DND-41 (cell line): Measurements from ENCODE around the gene RNF130.

Source experiments
- ATAC-seq: fragments of 200-7000 bp; cut with Tn5 transposase; 3 replicates; pipeline ENCODE4 v1.9.1; 2021; ENCODE audit warnings: low read depth; ENCODE audit not compliant: insufficient read depth
- DNase-seq: peaks from one replicate; pipeline ENCODE4 v3.0.0-alpha.2; 2020
- H2AFZ ChIP-seq: 2 replicates; pipeline ENCODE4 v1.6.0; 2012; ENCODE audit warnings: low read depth, low read length
- H3K27ac ChIP-seq: 2 replicates; pipeline ENCODE4 v1.5.1; 2012; ENCODE audit warnings: low read length, inconsistent platforms
- H3K27me3 ChIP-seq: fragments of 200-600 bp; sonication (generic); 2 replicates; pipeline ENCODE4 v1.6.0; 2012; ENCODE audit warnings: low read length, mild to moderate bottlenecking, inconsistent platforms; ENCODE audit not compliant: insufficient read depth, poor library complexity
- H3K36me3 ChIP-seq: 2 replicates; pipeline ENCODE4 v1.5.1; 2012; ENCODE audit warnings: low read length, inconsistent platforms; ENCODE audit not compliant: insufficient read depth
- H3K4me1 ChIP-seq: 2 replicates; pipeline ENCODE4 v1.5.1; 2012; ENCODE audit warnings: mild to moderate bottlenecking, low read length; ENCODE audit not compliant: insufficient read depth
- H3K4me2 ChIP-seq: 2 replicates; pipeline ENCODE4 v1.6.0; 2012; ENCODE audit warnings: mild to moderate bottlenecking, moderate library complexity, low read length, inconsistent platforms; ENCODE audit not compliant: insufficient read depth
- H3K4me3 ChIP-seq, 2 experiments: fragments of 200-600 bp in 1 of 2; shearing (Covaris generic) in 1 of 2; 2 replicates each; pipeline ENCODE4 v1.5.1; 2012 to 2016; ENCODE audit warnings: inconsistent platforms in 2 of 2, low read length in 2 of 2, mild to moderate bottlenecking in 2 of 2, low read depth in 1 of 2, moderate library complexity in 1 of 2
- H3K79me2 ChIP-seq: 2 replicates; pipeline ENCODE4 v1.6.0; 2012; ENCODE audit warnings: low read length, inconsistent platforms; ENCODE audit not compliant: insufficient read depth
- H3K9ac ChIP-seq: 2 replicates; pipeline ENCODE4 v1.6.0; 2012; ENCODE audit warnings: low read depth, mild to moderate bottlenecking, inconsistent platforms, low read length, moderate library complexity
- H3K9me3 ChIP-seq: 2 replicates; pipeline ENCODE4 v1.5.1; 2012; ENCODE audit warnings: low read length, moderate library complexity, mild to moderate bottlenecking, inconsistent platforms; ENCODE audit not compliant: insufficient read depth, severe bottlenecking
- H4K20me1 ChIP-seq: 2 replicates; pipeline ENCODE4 v1.6.0; 2012; ENCODE audit warnings: low read length; ENCODE audit not compliant: insufficient read depth
- EZH2 ChIP-seq: IDR thresholded peaks from 3 replicates; pipeline ENCODE4 v1.6.1; 2012; ENCODE audit warnings: borderline replicate concordance, low read depth, mild to moderate bottlenecking, moderate library complexity, low read length, inconsistent platforms; ENCODE audit not compliant: severe bottlenecking
- TF ChIP-seq, protein P1 (sequence below): IDR thresholded peaks from 2 replicates; pipeline ENCODE4 v1.5.1; 2012; ENCODE audit warnings: borderline replicate concordance, low read length, moderate library complexity, mild to moderate bottlenecking; ENCODE audit not compliant: poor library complexity, severe bottlenecking; ENCODE audit errors: extremely low read depth

Gene RNF130

DNA sequence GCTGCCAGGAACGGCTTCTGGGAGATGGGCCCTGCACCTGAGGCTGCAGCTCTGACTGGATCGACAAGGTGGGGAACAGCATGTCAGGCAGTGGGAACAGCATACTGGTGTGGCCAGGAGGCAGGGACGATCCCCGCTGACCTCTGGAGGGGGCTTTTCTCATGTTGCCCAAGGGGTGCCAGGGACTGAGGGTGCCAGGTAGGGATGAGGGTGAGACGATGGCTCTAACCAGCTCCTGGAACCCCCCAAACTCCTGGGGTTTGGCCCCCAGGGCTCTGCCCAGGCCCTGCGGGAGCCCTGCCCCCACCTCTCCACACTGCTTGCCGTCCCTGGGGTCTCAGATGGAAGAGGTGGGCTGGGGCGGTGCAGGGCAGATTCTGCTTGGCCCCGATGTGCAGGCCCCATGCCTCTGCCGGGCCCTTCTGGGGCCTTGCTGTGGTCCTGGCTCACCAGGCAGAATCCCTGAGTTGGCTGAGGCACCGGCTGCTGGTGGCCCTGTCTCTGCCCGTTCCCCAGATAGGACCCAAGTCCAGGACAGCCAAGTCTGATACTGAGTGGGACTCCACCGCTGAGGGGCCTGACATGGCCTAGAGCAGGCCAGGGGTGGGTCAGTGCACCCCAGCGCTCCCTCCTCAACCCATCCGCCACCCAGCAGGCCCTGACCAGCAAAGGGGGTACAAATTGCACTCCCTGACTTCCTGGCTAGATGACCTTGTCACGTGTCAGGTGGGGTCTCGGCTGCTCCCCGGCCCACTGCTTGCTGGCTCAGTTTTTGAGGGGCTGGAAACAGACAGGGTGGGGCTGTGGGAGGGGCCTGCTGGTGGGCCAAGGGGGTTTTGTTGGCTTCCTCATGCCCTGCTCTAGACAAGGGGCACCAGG, 28.4 kb upstream of the RNF130 start:
- no peaks in the 10 kb centered on the region for H3K27me3 ChIP-seq
- H4K20me1 ChIP-seq: no peaks in the 10 kb centered on the region
- H3K9me3 ChIP-seq: no peaks in the 10 kb centered on the region
- H3K27ac ChIP-seq: no peak overlapping the region
- H3K4me3 ChIP-seq: no peak overlapping the region
- H3K4me2 ChIP-seq: no peak overlapping the region
- H2AFZ ChIP-seq: no peak overlapping the region
- no peaks in the 10 kb centered on the region for H3K36me3 ChIP-seq
- H3K79me2 ChIP-seq: no peaks in the 10 kb centered on the region
- ATAC-seq: no peak
- DNase-seq: no peak
- TF ChIP-seq EZH2: no peak
- TF ChIP-seq, protein P1, sequence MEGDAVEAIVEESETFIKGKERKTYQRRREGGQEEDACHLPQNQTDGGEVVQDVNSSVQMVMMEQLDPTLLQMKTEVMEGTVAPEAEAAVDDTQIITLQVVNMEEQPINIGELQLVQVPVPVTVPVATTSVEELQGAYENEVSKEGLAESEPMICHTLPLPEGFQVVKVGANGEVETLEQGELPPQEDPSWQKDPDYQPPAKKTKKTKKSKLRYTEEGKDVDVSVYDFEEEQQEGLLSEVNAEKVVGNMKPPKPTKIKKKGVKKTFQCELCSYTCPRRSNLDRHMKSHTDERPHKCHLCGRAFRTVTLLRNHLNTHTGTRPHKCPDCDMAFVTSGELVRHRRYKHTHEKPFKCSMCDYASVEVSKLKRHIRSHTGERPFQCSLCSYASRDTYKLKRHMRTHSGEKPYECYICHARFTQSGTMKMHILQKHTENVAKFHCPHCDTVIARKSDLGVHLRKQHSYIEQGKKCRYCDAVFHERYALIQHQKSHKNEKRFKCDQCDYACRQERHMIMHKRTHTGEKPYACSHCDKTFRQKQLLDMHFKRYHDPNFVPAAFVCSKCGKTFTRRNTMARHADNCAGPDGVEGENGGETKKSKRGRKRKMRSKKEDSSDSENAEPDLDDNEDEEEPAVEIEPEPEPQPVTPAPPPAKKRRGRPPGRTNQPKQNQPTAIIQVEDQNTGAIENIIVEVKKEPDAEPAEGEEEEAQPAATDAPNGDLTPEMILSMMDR: no peak
- H3K4me1 ChIP-seq: no peaks in the 10 kb centered on the region
- H3K9ac ChIP-seq: no peak overlapping the region

DNA sequence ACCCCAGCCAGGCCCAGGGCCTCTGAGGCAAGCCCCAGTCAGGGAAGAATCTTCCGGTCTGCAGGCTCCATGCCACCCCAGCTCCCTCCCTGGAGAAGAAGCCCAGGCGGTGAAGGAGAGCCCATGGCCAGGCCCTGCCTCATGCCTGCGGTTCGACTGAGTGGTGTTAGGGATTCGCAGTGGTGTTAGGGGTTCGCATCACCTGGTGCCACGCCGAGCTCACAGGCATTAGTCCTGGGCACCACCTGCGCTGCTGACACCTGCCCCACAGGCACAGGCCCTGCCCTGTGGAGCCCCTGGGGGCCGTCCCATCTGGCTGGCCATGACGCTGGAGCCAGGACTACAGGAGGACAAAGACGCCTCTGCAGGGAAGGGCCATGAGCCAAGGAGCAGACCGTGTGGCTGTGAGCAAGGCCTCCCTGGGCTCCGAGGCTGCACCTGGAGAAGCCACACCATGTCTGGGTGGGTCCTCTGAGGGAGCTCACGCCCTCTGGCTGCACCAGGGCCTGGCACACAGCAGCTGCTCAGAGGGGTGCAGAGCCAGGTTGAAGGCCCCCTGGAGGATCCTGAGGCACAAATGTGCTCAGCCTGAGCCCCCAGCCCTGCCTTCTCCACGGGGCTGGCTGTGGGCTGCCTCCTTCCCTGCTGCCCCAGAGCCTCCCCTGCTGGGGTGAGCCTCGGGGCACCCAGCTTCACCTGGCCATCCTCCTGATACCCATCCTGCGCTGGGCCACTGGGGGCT, 27.6 kb upstream of the RNF130 start:
- DNase-seq (no peak), ATAC-seq (peak; percentile 22; the same call in 1 of the 3 replicates)
- no peaks in the 10 kb centered on the region for H3K79me2 ChIP-seq
- no peak for TF ChIP-seq EZH2
- TF ChIP-seq, protein P1: no peak
- no peak overlapping the region for H2AFZ ChIP-seq
- no peaks in the 10 kb centered on the region for H4K20me1 ChIP-seq
- no peaks in the 10 kb centered on the region for H3K36me3 ChIP-seq
- no peak overlapping the region for H3K27ac ChIP-seq
- no peaks in the 10 kb centered on the region for H3K27me3 ChIP-seq
- H3K4me3 ChIP-seq: no peak overlapping the region
- H3K4me1 ChIP-seq: no peaks in the 10 kb centered on the region
- no peak overlapping the region for H3K9ac ChIP-seq
- H3K4me2 ChIP-seq: no peak overlapping the region
- H3K9me3 ChIP-seq: no peaks in the 10 kb centered on the region

DNA sequence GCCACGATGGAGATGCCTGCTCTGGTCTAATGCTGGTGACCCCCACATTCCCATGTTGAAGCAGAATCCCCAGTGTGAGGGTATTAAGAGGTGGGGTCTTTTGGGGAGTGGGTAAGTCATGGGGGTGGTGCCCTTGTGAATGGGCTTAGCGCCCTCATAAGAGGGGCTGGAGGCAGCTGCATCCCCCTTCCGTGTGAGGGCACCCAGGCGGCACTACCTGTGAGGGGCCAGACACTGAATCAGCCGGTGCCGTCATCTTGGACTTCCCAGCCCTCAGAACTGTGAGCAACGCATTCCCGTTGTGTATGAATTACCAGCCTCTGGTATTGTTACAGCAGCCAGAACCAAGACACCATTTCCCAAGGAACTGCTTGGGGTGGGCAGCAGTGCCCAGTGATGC, 27.0 kb upstream of the RNF130 start:
- Histone ChIP-seq H3K4me3 (no peak overlapping the region), H3K27ac (no peak overlapping the region), H3K4me1 (no peaks in the 10 kb centered on the region), H3K27me3 (no peaks in the 10 kb centered on the region), H3K4me2 (no peak overlapping the region), H3K9ac (no peak overlapping the region), H4K20me1 (no peaks in the 10 kb centered on the region), H3K9me3 (no peaks in the 10 kb centered on the region), H2AFZ (no peak overlapping the region), H3K36me3 (no peaks in the 10 kb centered on the region), H3K79me2 (no peaks in the 10 kb centered on the region)
- ATAC-seq (no peak), DNase-seq (no peak)
- TF ChIP-seq EZH2: no peak
- TF ChIP-seq, protein P1: no peak
